Liver (tissue), 9 donors: ENCODE results near the gene C19orf33. TPM values are rescaled to one million over a fixed set of nuclear protein-coding genes. Genes with fewer than 3 reads are reported as not detected.

ENCODE experiments used
- DNase-seq: peaks from one replicate; pipeline ENCODE4 v3.0.0-alpha.2; 2017; ENCODE audit warnings: low spot score
- H3K27ac ChIP-seq, 2 donors: one replicate each; pipeline ENCODE4 v1.7.0; 2013; ENCODE audit warnings: inconsistent platforms in 2 of 2, low read length in 2 of 2, control low read depth in 1 of 2, low read depth in 1 of 2, mild to moderate bottlenecking in 1 of 2
- H3K27me3 ChIP-seq, 4 donors: one replicate each; pipeline versions ENCODE4 v1.6.1 to v1.7.0; 2013; ENCODE audit warnings: low read length in 3 of 4, inconsistent platforms in 1 of 4, mild to moderate bottlenecking in 1 of 4, moderate library complexity in 1 of 4; ENCODE audit not compliant: control insufficient read depth in 4 of 4, insufficient read depth in 4 of 4
- H3K36me3 ChIP-seq, 4 donors: one replicate each; pipeline versions ENCODE4 v1.6.1 to v1.7.0; 2013; ENCODE audit warnings: low read length in 3 of 4, mild to moderate bottlenecking in 3 of 4, low read depth in 1 of 4, moderate library complexity in 1 of 4; ENCODE audit not compliant: control insufficient read depth in 4 of 4, insufficient read depth in 3 of 4
- H3K4me1 ChIP-seq, 4 donors: one replicate each; pipeline versions ENCODE4 v1.6.1 to v1.7.0; 2013; ENCODE audit warnings: low read length in 3 of 4, mild to moderate bottlenecking in 3 of 4, moderate library complexity in 1 of 4; ENCODE audit not compliant: control insufficient read depth in 4 of 4, insufficient read depth in 4 of 4
- H3K4me3 ChIP-seq, 3 donors: one replicate each; pipeline versions ENCODE4 v1.6.1 to v1.7.0; 2013; ENCODE audit warnings: low read length in 3 of 3, control low read depth in 1 of 3, low read depth in 1 of 3, mild to moderate bottlenecking in 1 of 3
- H3K9ac ChIP-seq, 2 donors: one replicate each; pipeline ENCODE4 v1.7.0; 2013; ENCODE audit warnings: low read length in 2 of 2, mild to moderate bottlenecking in 2 of 2, moderate library complexity in 2 of 2, control low read depth in 1 of 2, low read depth in 1 of 2
- H3K9me3 ChIP-seq, 4 donors: one replicate each; pipeline versions ENCODE4 v1.6.1 to v1.7.0; 2013; ENCODE audit warnings: low read length in 3 of 4; ENCODE audit not compliant: control insufficient read depth in 4 of 4
- EGR1 ChIP-seq, 2 donors: IDR thresholded peaks; 2 replicates each; pipeline ENCODE4 v1.6.1; 2016 to 2018; ENCODE audit warnings: antibody characterized with exemption in 2 of 2, low read depth in 2 of 2
- FOXA1 ChIP-seq: IDR thresholded peaks from 2 replicates; pipeline ENCODE4 v1.6.1; 2016; ENCODE audit warnings: antibody characterized with exemption
- FOXA2 ChIP-seq: IDR thresholded peaks from 2 replicates; pipeline ENCODE4 v1.6.1; 2016; ENCODE audit warnings: antibody characterized with exemption
- GABPA ChIP-seq, 2 donors: IDR thresholded peaks in 1 of 2; conservative IDR thresholded peaks in 1 of 2; 2 replicates each; pipeline ENCODE4 v1.6.1; 2016; ENCODE audit warnings: antibody characterized with exemption in 2 of 2, mild to moderate bottlenecking in 1 of 2, moderate library complexity in 1 of 2
- HNF4A ChIP-seq, 2 donors: conservative IDR thresholded peaks; 2 replicates each; pipeline ENCODE4 v1.6.1; 2016; ENCODE audit warnings: antibody characterized with exemption in 2 of 2, mild to moderate bottlenecking in 2 of 2
- HNF4G ChIP-seq: IDR thresholded peaks from 2 replicates; pipeline ENCODE4 v1.6.1; 2016; ENCODE audit warnings: antibody characterized with exemption
- JUND ChIP-seq, 2 donors: IDR thresholded peaks; 2 replicates each; pipeline ENCODE4 v1.6.1; 2016; ENCODE audit warnings: antibody characterized with exemption in 2 of 2
- NR2F2 ChIP-seq: IDR thresholded peaks from 2 replicates; pipeline ENCODE4 v1.6.1; 2016; ENCODE audit warnings: antibody characterized with exemption
- RAD21 ChIP-seq, 2 donors: IDR thresholded peaks; 2 replicates each; pipeline ENCODE4 v1.6.1; 2016; ENCODE audit warnings: antibody characterized with exemption in 2 of 2, mild to moderate bottlenecking in 2 of 2
- SP1 ChIP-seq: IDR thresholded peaks from 2 replicates; pipeline ENCODE4 v1.6.1; 2018; ENCODE audit warnings: antibody characterized with exemption, mild to moderate bottlenecking
- TAF1 ChIP-seq: conservative IDR thresholded peaks from 2 replicates; pipeline ENCODE4 v1.6.1; 2016; ENCODE audit warnings: antibody characterized with exemption, mild to moderate bottlenecking
- YY1 ChIP-seq: IDR thresholded peaks from 2 replicates; pipeline ENCODE4 v1.6.1; 2016; ENCODE audit warnings: antibody characterized with exemption, mild to moderate bottlenecking
- WGBS: extraction: QIAGEN DNeasy Blood & Tissue Kit; methylation state at CpG from one replicate; pipeline ENCODE4 v1.1.7; 2013; 5-methylcytosine and 5-hydroxymethylcytosine counted together
- polyA plus RNA-seq, 2 donors: library from polyadenylated mRNA; stranded (reverse) in 1 of 2; unstranded in 1 of 2; fragments of 200-250 nt in 1 of 2; fragments of >200 nt in 1 of 2; fragmentation: Nextera tagmentation in 1 of 2; extraction: Ambion mirVana in 1 of 2; gene quantifications; one replicate each; pipeline versions ENCODE4 v1.2.1 to v1.2.3, GENCODE V29; 2013 to 2015
- total RNA-seq, 2 donors: library from RNA; depleted of rRNA; stranded (reverse); fragments of >200 nt; gene quantifications; one replicate each; pipeline ENCODE4 v1.2.3, GENCODE V29; 2014
- TF ChIP-seq, protein P1 (sequence below): IDR thresholded peaks from 2 replicates; pipeline ENCODE4 v1.6.1; 2016; ENCODE audit warnings: antibody characterized with exemption
- TF ChIP-seq, protein P2 (sequence below): IDR thresholded peaks from 2 replicates; pipeline ENCODE4 v1.6.1; 2016; ENCODE audit warnings: antibody characterized with exemption
- TF ChIP-seq, protein P3 (sequence below): IDR thresholded peaks from 2 replicates; pipeline ENCODE4 v1.6.1; 2016; ENCODE audit warnings: antibody characterized with exemption
- TF ChIP-seq, protein P4 (sequence below): IDR thresholded peaks from 2 replicates; pipeline ENCODE4 v1.6.1; 2016; ENCODE audit warnings: antibody characterized with exemption, mild to moderate bottlenecking
- donor health status: healthy.
- donor health status: healthy.
- donor health status: healthy.
- donor health status: healthy.
- donor health status: healthy.

Gene C19orf33
- total and polyA plus RNA-seq, 4 donors, result 0.36 to 1.6 TPM; not detected in 2

DNA sequence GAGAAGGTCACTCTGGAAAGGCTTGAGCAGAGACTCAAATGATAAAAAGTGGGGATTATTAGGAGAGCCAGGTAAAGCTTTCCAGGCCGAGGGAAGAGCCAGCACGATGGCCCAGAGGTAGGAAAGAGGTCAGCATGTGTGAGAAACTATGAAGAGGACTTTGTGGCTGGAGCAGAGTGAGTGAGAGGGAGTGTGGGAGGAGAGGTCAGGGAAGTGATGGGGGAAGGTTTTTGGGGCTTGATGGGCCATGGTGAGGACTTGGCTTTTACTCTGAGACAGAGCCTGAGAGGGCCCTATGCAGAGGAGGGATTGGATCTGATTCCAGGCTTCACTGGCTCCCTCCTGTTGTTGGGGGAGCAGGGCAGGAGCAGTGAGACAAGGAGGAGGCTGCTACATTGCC is 36.9 kb downstream of the C19orf33 start:
- H3K4me1 ChIP-seq, result peaks cover 3 to 14% (median 4%) of the 10 kb centered on the region in 4 donors
- H3K9ac ChIP-seq, result no peak overlapping the region
- no peaks in the 10 kb centered on the region for H3K27me3 ChIP-seq
- no peaks in the 10 kb centered on the region for H3K36me3 ChIP-seq
- H3K27ac ChIP-seq, result no peak overlapping the region
- no peaks in the 10 kb centered on the region for H3K9me3 ChIP-seq
- 94% methylated on average over 2 of the region's 2 CpGs for WGBS
- TF ChIP-seq HNF4A (conservative IDR thresholded peaks at IDR 0.05), result no peak
- no peak for TF ChIP-seq EGR1 (IDR thresholded peaks at IDR 0.05; ENCODE audit: low read depth in 2 of 2)
- TF ChIP-seq SP1, result no peak
- TF ChIP-seq YY1, result no peak
- no peak for TF ChIP-seq JUND (IDR thresholded peaks at IDR 0.05)
- TF ChIP-seq, protein P1, sequence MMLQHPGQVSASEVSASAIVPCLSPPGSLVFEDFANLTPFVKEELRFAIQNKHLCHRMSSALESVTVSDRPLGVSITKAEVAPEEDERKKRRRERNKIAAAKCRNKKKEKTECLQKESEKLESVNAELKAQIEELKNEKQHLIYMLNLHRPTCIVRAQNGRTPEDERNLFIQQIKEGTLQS, result no peak
- H3K4me3 ChIP-seq, result no peak overlapping the region
- no peak for DNase-seq

DNA sequence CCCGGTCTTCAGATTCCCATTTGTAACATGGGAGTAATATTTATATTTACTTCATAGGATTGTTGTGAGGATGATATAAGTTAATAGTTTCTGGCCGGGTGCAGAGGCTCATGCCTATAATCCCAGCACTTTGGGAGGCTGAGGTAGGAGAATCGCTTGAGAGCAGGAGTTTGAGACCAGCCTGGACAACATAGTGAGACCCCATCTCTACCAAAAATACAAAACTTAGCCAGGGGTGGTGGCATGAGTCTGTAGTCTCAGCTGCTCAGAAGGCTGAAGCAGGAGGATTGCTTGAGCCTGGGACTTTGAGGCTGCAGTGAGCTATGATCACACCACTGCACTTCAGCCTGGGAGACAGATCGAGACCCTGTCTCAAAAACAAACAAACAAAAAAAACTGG is 42.8 kb downstream of the C19orf33 start:
- Histone ChIP-seq H3K9ac (no peak overlapping the region), H3K9me3 (no peaks in the 10 kb centered on the region), H3K27me3 (peaks cover 0 to under 1% (median 0%) of the 10 kb centered on the region in 4 donors), H3K27ac (no peak overlapping the region), H3K4me1 (no peaks in the 10 kb centered on the region), H3K4me3 (no peak overlapping the region), H3K36me3 (no peaks in the 10 kb centered on the region)
- WGBS, result 79% methylated on average over 4 of the region's 4 CpGs
- DNase-seq, result no peak
- TF ChIP-seq TAF1 (no peak), NR2F2 (no peak), FOXA2 (no peak), FOXA1 (no peak), HNF4G (no peak), JUND (IDR thresholded peaks at IDR 0.05) (no peak), GABPA (IDR thresholded peaks at IDR 0.05 in 1 of 2, conservative IDR thresholded peaks at IDR 0.05 in 1 of 2) (no peak), RAD21 (IDR thresholded peaks at IDR 0.05) (no peak), YY1 (no peak), HNF4A (conservative IDR thresholded peaks at IDR 0.05) (no peak)
- TF ChIP-seq, protein P2, sequence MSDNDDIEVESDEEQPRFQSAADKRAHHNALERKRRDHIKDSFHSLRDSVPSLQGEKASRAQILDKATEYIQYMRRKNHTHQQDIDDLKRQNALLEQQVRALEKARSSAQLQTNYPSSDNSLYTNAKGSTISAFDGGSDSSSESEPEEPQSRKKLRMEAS, result no peak
- TF ChIP-seq, protein P3, sequence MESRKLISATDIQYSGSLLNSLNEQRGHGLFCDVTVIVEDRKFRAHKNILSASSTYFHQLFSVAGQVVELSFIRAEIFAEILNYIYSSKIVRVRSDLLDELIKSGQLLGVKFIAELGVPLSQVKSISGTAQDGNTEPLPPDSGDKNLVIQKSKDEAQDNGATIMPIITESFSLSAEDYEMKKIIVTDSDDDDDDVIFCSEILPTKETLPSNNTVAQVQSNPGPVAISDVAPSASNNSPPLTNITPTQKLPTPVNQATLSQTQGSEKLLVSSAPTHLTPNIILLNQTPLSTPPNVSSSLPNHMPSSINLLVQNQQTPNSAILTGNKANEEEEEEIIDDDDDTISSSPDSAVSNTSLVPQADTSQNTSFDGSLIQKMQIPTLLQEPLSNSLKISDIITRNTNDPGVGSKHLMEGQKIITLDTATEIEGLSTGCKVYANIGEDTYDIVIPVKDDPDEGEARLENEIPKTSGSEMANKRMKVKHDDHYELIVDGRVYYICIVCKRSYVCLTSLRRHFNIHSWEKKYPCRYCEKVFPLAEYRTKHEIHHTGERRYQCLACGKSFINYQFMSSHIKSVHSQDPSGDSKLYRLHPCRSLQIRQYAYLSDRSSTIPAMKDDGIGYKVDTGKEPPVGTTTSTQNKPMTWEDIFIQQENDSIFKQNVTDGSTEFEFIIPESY, result no peak
- TF ChIP-seq, protein P4, sequence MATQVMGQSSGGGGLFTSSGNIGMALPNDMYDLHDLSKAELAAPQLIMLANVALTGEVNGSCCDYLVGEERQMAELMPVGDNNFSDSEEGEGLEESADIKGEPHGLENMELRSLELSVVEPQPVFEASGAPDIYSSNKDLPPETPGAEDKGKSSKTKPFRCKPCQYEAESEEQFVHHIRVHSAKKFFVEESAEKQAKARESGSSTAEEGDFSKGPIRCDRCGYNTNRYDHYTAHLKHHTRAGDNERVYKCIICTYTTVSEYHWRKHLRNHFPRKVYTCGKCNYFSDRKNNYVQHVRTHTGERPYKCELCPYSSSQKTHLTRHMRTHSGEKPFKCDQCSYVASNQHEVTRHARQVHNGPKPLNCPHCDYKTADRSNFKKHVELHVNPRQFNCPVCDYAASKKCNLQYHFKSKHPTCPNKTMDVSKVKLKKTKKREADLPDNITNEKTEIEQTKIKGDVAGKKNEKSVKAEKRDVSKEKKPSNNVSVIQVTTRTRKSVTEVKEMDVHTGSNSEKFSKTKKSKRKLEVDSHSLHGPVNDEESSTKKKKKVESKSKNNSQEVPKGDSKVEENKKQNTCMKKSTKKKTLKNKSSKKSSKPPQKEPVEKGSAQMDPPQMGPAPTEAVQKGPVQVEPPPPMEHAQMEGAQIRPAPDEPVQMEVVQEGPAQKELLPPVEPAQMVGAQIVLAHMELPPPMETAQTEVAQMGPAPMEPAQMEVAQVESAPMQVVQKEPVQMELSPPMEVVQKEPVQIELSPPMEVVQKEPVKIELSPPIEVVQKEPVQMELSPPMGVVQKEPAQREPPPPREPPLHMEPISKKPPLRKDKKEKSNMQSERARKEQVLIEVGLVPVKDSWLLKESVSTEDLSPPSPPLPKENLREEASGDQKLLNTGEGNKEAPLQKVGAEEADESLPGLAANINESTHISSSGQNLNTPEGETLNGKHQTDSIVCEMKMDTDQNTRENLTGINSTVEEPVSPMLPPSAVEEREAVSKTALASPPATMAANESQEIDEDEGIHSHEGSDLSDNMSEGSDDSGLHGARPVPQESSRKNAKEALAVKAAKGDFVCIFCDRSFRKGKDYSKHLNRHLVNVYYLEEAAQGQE, result no peak
